IPS DF 6.9 (cell line): ENCODE measurements around the gene SMPD3.

Source experiments
- DNase-seq: peaks from one replicate; pipeline ENCODE4 v3.0.0-alpha.2; 2013; ENCODE audit warnings: low read depth, low spot score
- H3K27ac ChIP-seq: one replicate; pipeline ENCODE4 v1.5.1; 2013; ENCODE audit warnings: low read length, control low read depth
- H3K27me3 ChIP-seq: 2 replicates; pipeline ENCODE4 v1.6.1; 2013; ENCODE audit warnings: mild to moderate bottlenecking, low read length; ENCODE audit not compliant: control insufficient read depth, insufficient read depth
- H3K36me3 ChIP-seq: 2 replicates; pipeline ENCODE4 v1.6.1; 2013; ENCODE audit warnings: low read length; ENCODE audit not compliant: control insufficient read depth, insufficient read depth
- H3K4me1 ChIP-seq: 2 replicates; pipeline ENCODE4 v1.6.1; 2013; ENCODE audit warnings: low read length; ENCODE audit not compliant: control insufficient read depth, insufficient read depth
- H3K4me3 ChIP-seq: 2 replicates; pipeline ENCODE4 v1.5.1; 2013; ENCODE audit warnings: mild to moderate bottlenecking, low read length
- H3K9me3 ChIP-seq: 2 replicates; pipeline ENCODE4 v1.6.1; 2013; ENCODE audit warnings: low read length, inconsistent platforms; ENCODE audit not compliant: control insufficient read depth, insufficient read depth
- WGBS: extraction: QIAGEN DNeasy Blood & Tissue Kit; methylation state at CpG from one replicate; pipeline ENCODE4 v1.1.7; 2013; ENCODE audit warnings: mixed read lengths, missing lambda C conversion rate; ENCODE audit not compliant: insufficient read length, insufficient coverage; 5-methylcytosine and 5-hydroxymethylcytosine counted together

The SMPD3 gene

GRCh38 chr16:68363658-68364521 is 84.4 kb downstream of the SMPD3 start:
- Histone ChIP-seq H3K27ac (no peak overlapping the region), H3K36me3 (peaks cover 4% of the 10 kb centered on the region; the same call in 1 of the 2 replicates), H3K27me3 (no peaks in the 10 kb centered on the region), H3K4me1 (peaks cover 1% of the 10 kb centered on the region), H3K4me3 (no peak overlapping the region), H3K9me3 (no peaks in the 10 kb centered on the region)
- DNase-seq: no peak
- WGBS: no CpG with 5 or more reads among the region's 22 CpGs

DNA sequence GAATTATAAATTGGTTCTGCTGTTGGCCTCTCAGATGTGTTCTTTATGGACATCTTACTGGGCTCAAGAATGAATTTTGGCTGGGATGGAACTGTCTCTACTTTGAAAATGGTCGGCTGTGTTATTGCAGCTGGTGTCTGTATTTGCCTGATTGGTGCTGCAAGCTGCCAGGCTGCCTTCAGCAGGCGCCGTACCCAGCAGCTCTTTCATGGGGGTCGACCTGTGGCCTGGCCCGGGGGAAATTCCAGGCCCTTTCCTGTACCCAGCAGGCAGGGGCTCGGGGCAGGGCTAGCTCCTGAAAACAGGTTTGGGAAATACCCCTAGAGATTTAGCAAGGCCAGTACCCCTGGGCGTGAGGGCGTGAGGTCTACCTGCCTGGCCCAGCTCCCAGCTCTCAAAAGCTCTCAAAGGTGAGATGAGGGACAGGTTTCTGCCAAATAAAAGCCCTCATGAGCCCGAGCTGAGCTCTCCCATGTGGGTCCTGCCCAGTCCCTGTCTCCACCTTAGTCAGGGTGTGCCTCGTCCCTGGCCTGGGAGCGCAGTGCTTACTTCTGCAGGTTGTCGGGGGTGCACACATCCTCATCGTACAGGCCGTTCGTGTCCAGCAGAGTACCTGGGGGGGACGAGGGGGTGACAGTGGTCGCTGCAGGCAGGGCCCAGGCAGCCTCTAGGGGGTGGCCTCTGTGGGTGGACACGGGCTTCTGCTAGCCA is 85.2 kb downstream of the SMPD3 start:
- peaks cover 4% of the 10 kb centered on the region; the same call in 1 of the 2 replicates for H3K36me3 ChIP-seq
- no peak overlapping the region for H3K27ac ChIP-seq
- no peaks in the 10 kb centered on the region for H3K27me3 ChIP-seq
- WGBS: no CpG with 5 or more reads among the region's 18 CpGs
- H3K9me3 ChIP-seq: no peaks in the 10 kb centered on the region
- peaks cover 1% of the 10 kb centered on the region for H3K4me1 ChIP-seq
- no peak for DNase-seq
- no peak overlapping the region for H3K4me3 ChIP-seq

GRCh38 chr16:68362262-68362913 is 85.9 kb downstream of the SMPD3 start:
- Histone ChIP-seq H3K4me1 (peaks cover 1% of the 10 kb centered on the region), H3K27me3 (no peaks in the 10 kb centered on the region), H3K4me3 (no peak overlapping the region), H3K36me3 (peaks cover 7% of the 10 kb centered on the region; the same call in 1 of the 2 replicates), H3K27ac (no peak overlapping the region), H3K9me3 (no peaks in the 10 kb centered on the region)
- WGBS: no CpG with 5 or more reads among the region's 8 CpGs
- DNase-seq: no peak

DNA sequence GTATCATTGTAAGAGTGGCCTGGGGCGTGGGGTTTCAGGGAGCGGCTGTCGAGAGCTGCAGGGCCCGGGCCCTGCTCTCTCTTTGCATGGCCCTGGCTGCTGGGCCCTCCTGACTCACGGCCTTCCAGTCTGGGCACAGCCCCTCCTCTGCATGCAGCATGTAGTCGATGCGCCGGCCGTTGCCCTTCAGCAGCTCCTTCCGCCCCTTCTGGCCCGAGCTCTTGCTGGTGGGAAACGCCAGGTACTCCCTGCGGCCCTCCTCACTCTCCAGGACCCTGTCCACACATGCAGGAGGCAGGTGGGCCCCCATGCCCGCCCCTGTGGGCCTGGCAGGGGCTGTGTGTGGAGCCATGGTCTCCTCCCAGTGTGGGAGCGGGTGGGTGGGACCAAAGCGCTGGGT is 86.8 kb downstream of the SMPD3 start:
- no CpG with 5 or more reads among the region's 16 CpGs for WGBS
- H3K4me1 ChIP-seq: no peaks in the 10 kb centered on the region; the same call in 1 of the 2 replicates
- no peak for DNase-seq
- H3K27ac ChIP-seq: no peak overlapping the region
- H3K36me3 ChIP-seq: peaks cover 16% of the 10 kb centered on the region
- no peaks in the 10 kb centered on the region for H3K9me3 ChIP-seq
- no peaks in the 10 kb centered on the region for H3K27me3 ChIP-seq
- H3K4me3 ChIP-seq: no peak overlapping the region

DNA sequence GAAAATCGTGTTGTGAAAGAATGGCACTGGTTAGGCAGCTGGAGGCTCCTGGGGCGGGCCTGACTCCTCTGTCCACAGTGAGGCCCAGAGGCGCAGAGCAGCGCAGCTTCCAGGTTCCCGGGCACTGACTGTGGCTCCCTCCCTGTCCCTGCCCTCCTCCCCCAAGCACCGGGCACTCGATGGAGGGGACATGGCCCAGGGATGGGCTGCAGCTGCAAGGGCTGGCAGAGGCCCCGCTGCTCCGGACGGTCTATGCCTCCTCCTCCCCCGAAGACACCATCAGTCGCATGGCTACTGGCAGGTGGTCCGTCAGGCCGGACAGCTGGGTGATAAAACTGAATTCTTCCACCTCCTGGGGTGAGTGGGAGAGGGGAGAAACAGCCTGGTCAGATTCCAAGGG is 87.4 kb downstream of the SMPD3 start:
- Histone ChIP-seq H3K27ac (no peak overlapping the region), H3K27me3 (no peaks in the 10 kb centered on the region), H3K9me3 (no peaks in the 10 kb centered on the region), H3K4me1 (no peaks in the 10 kb centered on the region; the same call in 1 of the 2 replicates), H3K4me3 (no peak overlapping the region), H3K36me3 (peaks cover 19% of the 10 kb centered on the region)
- no peak for DNase-seq
- no CpG with 5 or more reads among the region's 14 CpGs for WGBS

DNA sequence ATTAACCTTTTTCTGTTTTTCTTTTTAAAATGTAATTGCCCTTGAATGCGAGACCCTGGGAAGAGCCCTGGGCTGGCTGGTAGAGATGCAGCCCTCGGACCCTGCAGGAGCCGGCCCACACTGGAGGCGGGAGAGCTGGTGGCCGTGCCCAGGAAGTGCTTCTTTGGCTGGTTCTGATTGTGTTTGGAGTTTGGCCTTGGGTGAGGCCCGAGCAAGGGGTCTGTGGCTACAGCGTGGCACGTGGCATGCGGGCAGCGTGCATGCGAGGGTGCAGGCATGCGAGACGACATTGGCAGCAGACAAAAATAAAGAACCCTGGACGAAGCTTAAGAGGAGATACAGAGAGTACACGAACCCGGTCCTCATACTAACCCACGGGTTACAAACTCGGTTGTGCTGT is 87.8 kb downstream of the SMPD3 start:
- no CpG with 5 or more reads among the region's 18 CpGs for WGBS
- Histone ChIP-seq H3K4me1 (no peaks in the 10 kb centered on the region; the same call in 1 of the 2 replicates), H3K27ac (no peak overlapping the region), H3K4me3 (no peak overlapping the region), H3K9me3 (no peaks in the 10 kb centered on the region), H3K36me3 (peaks cover 23% of the 10 kb centered on the region), H3K27me3 (no peaks in the 10 kb centered on the region)
- no peak for DNase-seq

DNA sequence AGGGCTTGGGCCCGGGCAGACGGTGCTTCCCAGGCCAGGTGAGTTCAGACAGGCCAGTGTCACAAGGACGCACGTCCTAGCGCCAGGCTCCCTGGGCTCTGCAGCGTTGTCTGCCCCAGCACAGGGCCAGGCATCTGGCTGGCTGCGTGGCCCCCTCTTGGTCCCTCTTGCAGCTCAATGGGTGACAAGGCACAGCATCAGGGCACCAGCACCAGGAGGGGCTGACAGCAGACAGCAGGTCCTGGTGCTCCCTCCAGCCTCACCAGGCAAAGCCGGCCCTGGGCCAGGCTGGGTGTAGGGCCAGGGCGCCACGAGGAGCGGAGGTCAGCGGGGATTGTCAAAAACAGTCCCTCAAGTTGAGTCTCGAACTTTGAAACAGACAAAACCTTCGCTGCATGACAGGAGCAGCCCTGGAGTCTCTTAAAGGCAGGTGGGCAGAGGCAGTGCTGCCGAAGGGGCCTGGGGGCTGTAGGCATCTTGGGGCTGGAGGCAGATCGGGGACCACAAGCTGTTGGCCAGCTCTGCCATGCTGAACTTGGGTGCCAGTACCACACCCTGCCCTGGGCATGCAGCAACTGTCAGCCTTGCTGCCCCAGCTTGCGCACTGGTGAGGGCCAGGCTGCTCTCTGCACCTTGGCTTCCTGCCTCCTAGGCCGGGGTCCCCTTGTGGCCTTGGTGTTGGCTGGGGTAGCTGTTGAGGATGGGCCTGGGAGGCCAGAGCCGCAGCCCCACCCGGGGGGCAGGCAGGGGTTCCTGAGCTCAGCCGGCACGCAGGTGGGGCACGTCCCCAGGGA is 88.7 kb downstream of the SMPD3 start:
- Histone ChIP-seq H3K27me3 (no peaks in the 10 kb centered on the region), H3K4me3 (no peak overlapping the region), H3K36me3 (peaks cover 24% of the 10 kb centered on the region), H3K9me3 (no peaks in the 10 kb centered on the region), H3K27ac (no peak overlapping the region), H3K4me1 (no peaks in the 10 kb centered on the region; the same call in 1 of the 2 replicates)
- WGBS: no CpG with 5 or more reads among the region's 23 CpGs
- no peak for DNase-seq

GRCh38 chr16:68358951-68359350 is 89.4 kb downstream of the SMPD3 start:
- DNase-seq: no peak
- H3K36me3 ChIP-seq: peaks cover 27% of the 10 kb centered on the region
- H3K27ac ChIP-seq: no peak overlapping the region
- no CpG with 5 or more reads among the region's 13 CpGs for WGBS
- H3K27me3 ChIP-seq: no peaks in the 10 kb centered on the region
- H3K4me3 ChIP-seq: no peak overlapping the region
- no peaks in the 10 kb centered on the region for H3K4me1 ChIP-seq
- no peaks in the 10 kb centered on the region for H3K9me3 ChIP-seq

DNA sequence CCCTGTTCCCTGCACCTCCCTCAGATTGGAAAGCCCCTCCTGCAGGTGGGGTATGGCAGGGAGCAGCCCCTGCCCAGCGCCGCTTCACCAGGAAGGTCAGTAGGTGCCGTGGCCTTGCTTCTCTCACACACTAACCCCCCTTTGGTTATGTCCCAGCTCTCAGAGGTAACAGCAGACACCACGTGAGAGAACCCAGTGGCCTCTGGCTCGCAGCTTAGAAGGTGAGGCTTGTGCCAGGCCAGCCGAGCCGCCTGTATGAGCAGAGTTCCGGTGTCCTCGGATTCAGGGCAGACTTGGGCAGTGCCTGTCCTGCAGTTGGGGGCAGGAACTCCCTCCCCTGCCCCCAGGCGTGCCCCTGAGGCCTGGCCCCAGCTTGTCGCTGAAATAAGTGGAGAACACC is 90.4 kb downstream of the SMPD3 start:
- Histone ChIP-seq H3K9me3 (no peaks in the 10 kb centered on the region), H3K27me3 (no peaks in the 10 kb centered on the region), H3K4me1 (no peaks in the 10 kb centered on the region), H3K4me3 (no peak overlapping the region), H3K36me3 (peaks cover 33% of the 10 kb centered on the region), H3K27ac (no peak overlapping the region)
- no peak for DNase-seq
- no CpG with 5 or more reads among the region's 11 CpGs for WGBS

- Histone ChIP-seq H3K4me3 (no peak overlapping the region), H3K9me3 (no peaks in the 10 kb centered on the region), H3K36me3 (peaks cover 33% of the 10 kb centered on the region), H3K4me1 (no peaks in the 10 kb centered on the region), H3K27ac (no peak overlapping the region), H3K27me3 (no peaks in the 10 kb centered on the region)
- DNase-seq: no peak
- no CpG with 5 or more reads among the region's 9 CpGs for WGBS
These were observed 90.8 kb downstream of the SMPD3 start for GRCh38 chr16:68357521-68357922.
